ENCODE measurements around the gene CDC25B.

- TF ChIP-seq POLR2A (IDR thresholded peaks at IDR 0.05; ENCODE audit: low read depth, low read length) (no peak), POLR2AphosphoS5 (IDR thresholded peaks at IDR 0.05; ENCODE audit: low read depth, low read length) (no peak)
These were observed 25.0 kb downstream of the CDC25B start for GRCh38 chr20:3820901-3821727.
